HepG2 (cell line): ENCODE results near the gene ACP1. TPM values are rescaled to one million over a fixed set of nuclear protein-coding genes. Genes with fewer than 3 reads are reported as not detected.
A peak's percentile ranks its signal among the peaks of the same experiment; 100 is the strongest.

Experiments used
- AGO2 ChIP-seq: fragments of 200-400 bp; formaldehyde crosslinking; optimal IDR thresholded peaks from 2 replicates; pipeline ENCODE3; 2017; ENCODE audit warnings: mild to moderate bottlenecking, low read depth, low read length, moderate library complexity
- ATF7-NPFF ChIP-seq: sonication (generic); formaldehyde crosslinking; IDR thresholded peaks from 2 replicates; pipeline ENCODE4 v1.8.1; 2023; ENCODE audit warnings: mild to moderate bottlenecking, low read depth, missing genetic modification reagents, moderate library complexity
- ELF4 ChIP-seq: sonication (generic); formaldehyde crosslinking; IDR thresholded peaks from 2 replicates; pipeline ENCODE4 v1.5.0; 2020; ENCODE audit warnings: missing genetic modification reagents, mild to moderate bottlenecking, moderate library complexity, borderline replicate concordance
- ISL2 ChIP-seq: sonication (generic); formaldehyde crosslinking; IDR thresholded peaks from 2 replicates; pipeline ENCODE4 v1.5.0; 2020; ENCODE audit warnings: missing genetic modification reagents
- JARID2 ChIP-seq: sonication (generic); formaldehyde crosslinking; IDR thresholded peaks from 2 replicates; pipeline ENCODE4 v1.8.1; 2023; ENCODE audit warnings: missing genetic modification reagents, inconsistent platforms; ENCODE audit not compliant: insufficient replicate concordance
- KAT7 ChIP-seq: IDR thresholded peaks from 2 replicates; pipeline ENCODE4 v1.6.1; 2018; ENCODE audit warnings: borderline replicate concordance, missing compliant biosample characterization
- KLF6 ChIP-seq: IDR thresholded peaks from 2 replicates; pipeline ENCODE4 v1.8.0; 2016; ENCODE audit warnings: missing biosample characterization, missing genetic modification reagents
- KLF9 ChIP-seq: IDR thresholded peaks from 2 replicates; pipeline ENCODE4 v1.6.1; 2016; ENCODE audit warnings: low read depth
- MTA1 ChIP-seq: sonication (generic); formaldehyde crosslinking; IDR thresholded peaks from 2 replicates; pipeline ENCODE4 v1.4.0; 2020; ENCODE audit warnings: missing genetic modification reagents, mild to moderate bottlenecking, borderline replicate concordance
- MZF1 ChIP-seq: sonication (generic); formaldehyde crosslinking; IDR thresholded peaks from 2 replicates; pipeline ENCODE4 v1.8.1; 2023; ENCODE audit warnings: mild to moderate bottlenecking, missing genetic modification reagents, borderline replicate concordance
- NONO ChIP-seq, 2 experiments: fragments of 450-650 bp in 1 of 2; sonication (generic) in 1 of 2; formaldehyde crosslinking in 1 of 2; IDR thresholded peaks in 1 of 2; conservative IDR thresholded peaks in 1 of 2; 2 replicates each; pipeline versions ENCODE4 v1.6.1 to v1.8.0; 2017 to 2022; ENCODE audit warnings: mild to moderate bottlenecking in 1 of 2, missing genetic modification reagents in 1 of 2, moderate library complexity in 1 of 2
- PCBP1 ChIP-seq: fragments of 200-400 bp; formaldehyde crosslinking; IDR thresholded peaks from 2 replicates; pipeline ENCODE4 v1.6.1; 2017; ENCODE audit warnings: mild to moderate bottlenecking, low read depth, low read length, borderline replicate concordance
- PTBP1 ChIP-seq: fragments of 200-400 bp; formaldehyde crosslinking; IDR thresholded peaks from 2 replicates; pipeline ENCODE4 v1.6.1; 2018; ENCODE audit warnings: low read length, low read depth; ENCODE audit not compliant: poor library complexity, severe bottlenecking
- RCOR2 ChIP-seq: IDR thresholded peaks from 2 replicates; pipeline ENCODE4 v1.6.1; 2016; ENCODE audit warnings: missing biosample characterization, missing genetic modification reagents
- RXRA ChIP-seq: sonication (generic); formaldehyde crosslinking; IDR thresholded peaks from 2 replicates; pipeline ENCODE4 v1.5.1; 2020; ENCODE audit warnings: missing genetic modification reagents
- SMYD3 ChIP-seq: sonication (generic); formaldehyde crosslinking; IDR thresholded peaks from 2 replicates; pipeline ENCODE4 v1.8.1; 2023; ENCODE audit warnings: mild to moderate bottlenecking, missing genetic modification reagents
- TMF1 ChIP-seq: sonication (generic); formaldehyde crosslinking; IDR thresholded peaks from 2 replicates; pipeline ENCODE4 v1.8.1; 2022; ENCODE audit warnings: low read depth, missing genetic modification reagents
- ZBTB21 ChIP-seq: sonication (generic); formaldehyde crosslinking; IDR thresholded peaks from 2 replicates; pipeline ENCODE4 v1.4.0; 2020; ENCODE audit warnings: missing genetic modification reagents
- ZBTB7A ChIP-seq: sonication (generic); formaldehyde crosslinking; IDR thresholded peaks from 2 replicates; pipeline ENCODE4 v1.8.0; 2022; ENCODE audit warnings: mild to moderate bottlenecking, missing genetic modification reagents
- ZFP1 ChIP-seq: IDR thresholded peaks from 2 replicates; pipeline ENCODE4 v1.6.1; 2016
- ZFP62 ChIP-seq: sonication (generic); formaldehyde crosslinking; IDR thresholded peaks from 2 replicates; pipeline ENCODE4 v1.4.0; 2020; ENCODE audit warnings: missing genetic modification reagents
- ZKSCAN1 ChIP-seq: fragments of 150-350 bp; IDR thresholded peaks from 2 replicates; pipeline ENCODE4 v1.6.1; 2014; ENCODE audit warnings: low read length
- ZKSCAN5 ChIP-seq: sonication (generic); formaldehyde crosslinking; IDR thresholded peaks from 2 replicates; pipeline ENCODE4 v1.5.1; 2020; ENCODE audit warnings: mild to moderate bottlenecking, missing genetic modification reagents
- ZNF17 ChIP-seq: sonication (generic); formaldehyde crosslinking; IDR thresholded peaks from 2 replicates; pipeline ENCODE4 v1.5.0; 2020; ENCODE audit warnings: mild to moderate bottlenecking, missing genetic modification reagents
- ZNF251 ChIP-seq: sonication (generic); formaldehyde crosslinking; IDR thresholded peaks from 2 replicates; pipeline ENCODE4 v1.9.0; 2021; ENCODE audit warnings: mild to moderate bottlenecking, missing genetic modification reagents
- ZNF562 ChIP-seq: sonication (generic); formaldehyde crosslinking; IDR thresholded peaks from 2 replicates; pipeline ENCODE4 v1.8.0; 2022; ENCODE audit warnings: missing genetic modification reagents, borderline replicate concordance
- ZNF737 ChIP-seq: sonication (generic); formaldehyde crosslinking; IDR thresholded peaks from 2 replicates; pipeline ENCODE4 v1.5.0; 2020; ENCODE audit warnings: missing genetic modification reagents, mild to moderate bottlenecking, borderline replicate concordance
- ZNF773 ChIP-seq: sonication (generic); formaldehyde crosslinking; IDR thresholded peaks from 2 replicates; pipeline ENCODE4 v1.4.0; 2020; ENCODE audit warnings: missing genetic modification reagents, borderline replicate concordance
- polyA plus RNA-seq, 8 experiments: library from polyadenylated mRNA; depleted of rRNA in 3 of 8; stranded (reverse) in 7 of 8; unstranded in 1 of 8; fragments of >200 nt; fragmentation: Illumina TruSeq in 4 of 8; extraction: Trizol in 4 of 8; gene quantifications; 2 replicates each; pipeline versions ENCODE4 v1.2.1 to v1.2.3, GENCODE V29; 2011 to 2016; ENCODE audit warnings: low read depth in 4 of 8, missing spikeins in 1 of 8, mixed read lengths in 1 of 8; ENCODE audit not compliant: insufficient read depth in 1 of 8
- total RNA-seq, 5 experiments: library from RNA; depleted of rRNA; stranded (reverse); fragments of >200 nt; fragmentation: Illumina TruSeq; extraction: Trizol; gene quantifications; 2 replicates each; pipeline ENCODE4 v1.2.3, GENCODE V29; 2016; ENCODE audit warnings: low read depth in 1 of 5
- TF ChIP-seq, protein P1 (sequence below): sonication (generic); formaldehyde crosslinking; IDR thresholded peaks from 2 replicates; pipeline ENCODE4 v1.5.1; 2020; ENCODE audit warnings: mild to moderate bottlenecking, missing genetic modification reagents, moderate library complexity
- TF ChIP-seq, protein P2 (sequence below): sonication (generic); formaldehyde crosslinking; IDR thresholded peaks from 2 replicates; pipeline ENCODE4; 2020; ENCODE audit warnings: missing genetic modification reagents, mild to moderate bottlenecking, borderline replicate concordance

ACP1 gene
- total and polyA plus RNA-seq, 2 of the 13 experiments (the other 11 are each of a cell fraction or from before 2014, with no cell fraction given) = 246 to 348 TPM

DNA sequence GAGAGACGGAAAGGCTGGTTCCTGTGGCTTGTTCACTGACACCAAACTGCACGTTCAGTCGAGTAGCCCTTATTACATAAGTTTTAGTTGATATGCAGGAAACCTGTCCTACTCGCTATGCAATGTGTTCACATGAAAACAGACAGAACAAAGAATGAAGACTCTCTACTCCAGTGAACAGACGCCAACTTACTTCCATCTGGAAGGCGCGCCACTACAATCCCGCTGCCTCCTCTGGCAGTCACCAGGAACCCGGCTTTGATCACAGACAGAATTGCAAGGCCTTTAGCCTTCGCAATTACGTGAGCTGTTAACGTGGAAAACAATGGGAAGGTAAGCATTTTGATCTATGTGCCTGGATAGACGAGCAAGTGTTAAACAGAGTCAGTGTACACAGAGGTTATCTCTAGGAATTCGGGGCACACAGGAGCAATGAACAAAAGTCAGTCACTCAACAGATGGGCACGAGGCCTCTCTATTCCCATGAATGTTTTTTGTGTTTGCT, 15.2 kb upstream of the ACP1 start (continued):
- TF ChIP-seq, protein P1, sequence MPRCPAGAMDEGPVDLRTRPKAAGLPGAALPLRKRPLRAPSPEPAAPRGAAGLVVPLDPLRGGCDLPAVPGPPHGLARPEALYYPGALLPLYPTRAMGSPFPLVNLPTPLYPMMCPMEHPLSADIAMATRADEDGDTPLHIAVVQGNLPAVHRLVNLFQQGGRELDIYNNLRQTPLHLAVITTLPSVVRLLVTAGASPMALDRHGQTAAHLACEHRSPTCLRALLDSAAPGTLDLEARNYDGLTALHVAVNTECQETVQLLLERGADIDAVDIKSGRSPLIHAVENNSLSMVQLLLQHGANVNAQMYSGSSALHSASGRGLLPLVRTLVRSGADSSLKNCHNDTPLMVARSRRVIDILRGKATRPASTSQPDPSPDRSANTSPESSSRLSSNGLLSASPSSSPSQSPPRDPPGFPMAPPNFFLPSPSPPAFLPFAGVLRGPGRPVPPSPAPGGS (CRISPR knock-in tag) = peak; percentile 81
- TF ChIP-seq TMF1 (CRISPR knock-in tag) (no peak), ZKSCAN1 (no peak), ZNF562 (no peak), KLF6 (CRISPR knock-in tag) (peak; percentile 77), MZF1 (CRISPR knock-in tag) (no peak), MTA1 (CRISPR knock-in tag) (peak; percentile 56; the same call in 1 of the 2 replicates), ZFP1 (peak; percentile 94), KAT7 (CRISPR knock-in tag) (peak; percentile 80; the same call in 1 of the 2 replicates), JARID2 (no peak), ZNF737 (CRISPR knock-in tag) (no peak), ZBTB7A (no peak), ZNF17 (CRISPR knock-in tag) (no peak), PCBP1 (no peak), ZNF773 (no peak), ZKSCAN5 (CRISPR knock-in tag) (0 out of 2 replicates have a peak, but pooled peaks have one; percentile 63), PTBP1 (no peak), ISL2 (CRISPR knock-in tag) (peak; percentile 96), SMYD3 (CRISPR knock-in tag) (peak; percentile 92), ATF7-NPFF (CRISPR knock-in tag) (no peak), AGO2 (no peak), ZFP62 (CRISPR knock-in tag) (no peak), RCOR2 (CRISPR knock-in tag) (peak; percentile 92), KLF9 (CRISPR knock-in tag) (peak; percentile 78; the same call in 1 of the 2 replicates), RXRA (CRISPR knock-in tag) (peak; percentile 93; the same call in 1 of the 2 replicates), ZBTB21 (CRISPR knock-in tag) (no peak; the same call in 1 of the 2 replicates), ELF4 (CRISPR knock-in tag) (no peak; the same call in 1 of the 2 replicates), ZNF251 (CRISPR knock-in tag) (no peak), NONO (IDR thresholded peaks at IDR 0.05) (no peak), NONO (CRISPR knock-in tag; conservative IDR thresholded peaks at IDR 0.05) (peak; percentile 74; the same call in 1 of the 2 replicates)
- TF ChIP-seq, protein P2, sequence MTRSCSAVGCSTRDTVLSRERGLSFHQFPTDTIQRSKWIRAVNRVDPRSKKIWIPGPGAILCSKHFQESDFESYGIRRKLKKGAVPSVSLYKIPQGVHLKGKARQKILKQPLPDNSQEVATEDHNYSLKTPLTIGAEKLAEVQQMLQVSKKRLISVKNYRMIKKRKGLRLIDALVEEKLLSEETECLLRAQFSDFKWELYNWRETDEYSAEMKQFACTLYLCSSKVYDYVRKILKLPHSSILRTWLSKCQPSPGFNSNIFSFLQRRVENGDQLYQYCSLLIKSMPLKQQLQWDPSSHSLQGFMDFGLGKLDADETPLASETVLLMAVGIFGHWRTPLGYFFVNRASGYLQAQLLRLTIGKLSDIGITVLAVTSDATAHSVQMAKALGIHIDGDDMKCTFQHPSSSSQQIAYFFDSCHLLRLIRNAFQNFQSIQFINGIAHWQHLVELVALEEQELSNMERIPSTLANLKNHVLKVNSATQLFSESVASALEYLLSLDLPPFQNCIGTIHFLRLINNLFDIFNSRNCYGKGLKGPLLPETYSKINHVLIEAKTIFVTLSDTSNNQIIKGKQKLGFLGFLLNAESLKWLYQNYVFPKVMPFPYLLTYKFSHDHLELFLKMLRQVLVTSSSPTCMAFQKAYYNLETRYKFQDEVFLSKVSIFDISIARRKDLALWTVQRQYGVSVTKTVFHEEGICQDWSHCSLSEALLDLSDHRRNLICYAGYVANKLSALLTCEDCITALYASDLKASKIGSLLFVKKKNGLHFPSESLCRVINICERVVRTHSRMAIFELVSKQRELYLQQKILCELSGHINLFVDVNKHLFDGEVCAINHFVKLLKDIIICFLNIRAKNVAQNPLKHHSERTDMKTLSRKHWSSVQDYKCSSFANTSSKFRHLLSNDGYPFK = no peak
